ENCODE measurements around the gene KDM2B. TPM values are rescaled to one million over a fixed set of nuclear protein-coding genes. Genes with fewer than 3 reads are reported as not detected.

The KDM2B gene
- total and polyA plus RNA-seq, 2 donors (not counting 1 experiment from before 2014, with no cell fraction given): 108 to 126 TPM

- WGBS (ENCODE audit: insufficient coverage): 100% methylated on average over 3 of the region's 5 CpGs
- Mint-ChIP-seq H3K4me3 (peak overlapping the region; percentile 93), H3K27me3 (no peaks in the 10 kb centered on the region), H3K27ac (no peak overlapping the region), H3K4me1 (peaks cover 30% of the 10 kb centered on the region), H3K9me3 (ENCODE audit: insufficient read depth) (no peaks in the 10 kb centered on the region)
- CTCF ChIA-PET: interaction anchor here (1.3 kb wide), 1 partner anchor 45 kb away, joined by 4 read pairs; no protein-coding TSS in a partner anchor
- DNase-seq (no peak), ATAC-seq (ENCODE audit: low read depth) (no peak)
- H3K27ac ChIP-seq (ENCODE audit: low read length in 2 of 2): no peak overlapping the region
- H3K36me3 ChIP-seq (replicated peaks in 1 of 2; ENCODE audit: control extremely low read depth in 1 of 2, control insufficient read depth in 1 of 2, extremely low read depth in 1 of 2, insufficient read depth in 2 of 2, low read length in 1 of 2): peaks cover 0 to 2% of the 10 kb centered on the region in 2 experiments
- no peak for TF ChIP-seq EZH2 (IDR thresholded peaks at IDR 0.05; ENCODE audit: borderline replicate concordance, insufficient read depth, low read depth, low read length, poor library complexity, severe bottlenecking)
- H3K4me3 ChIP-seq (ENCODE audit: control extremely low read depth in 1 of 5, extremely low read depth in 1 of 5, insufficient read depth in 1 of 5, low read depth in 2 of 5, low read length in 4 of 5): no peak overlapping the region
- H2AFZ ChIP-seq (ENCODE audit: insufficient read depth, low read depth, low read length, poor library complexity, severe bottlenecking): no peak overlapping the region
- intact Hi-C loops (cut with micrococcal nuclease): loop anchor here (5.0 kb wide), 1 partner anchor 1024 kb away; the partner anchor contains the start of gene CLIP1
- peaks cover 24 to 25% of the 10 kb centered on the region in 2 donors for H3K4me1 ChIP-seq (ENCODE audit: control insufficient read depth in 2 of 2, insufficient read depth in 2 of 2, low read length in 2 of 2)
- POLR2A ChIA-PET: interaction anchor here (0.7 kb wide), 1 partner anchor 529 kb away, joined by 3 read pairs; no protein-coding TSS in a partner anchor
- H4K20me1 ChIP-seq (ENCODE audit: control insufficient read depth, insufficient read depth, low read length, poor library complexity, severe bottlenecking): no peaks in the 10 kb centered on the region
- peaks cover 42% of the 10 kb centered on the region for H3K79me2 ChIP-seq (ENCODE audit: control insufficient read depth, insufficient read depth, low read length)
- no peaks in the 10 kb centered on the region for H3K27me3 ChIP-seq (replicated peaks in 1 of 4; ENCODE audit: control extremely low read depth in 1 of 4, control insufficient read depth in 3 of 4, insufficient read depth in 4 of 4, low read length in 3 of 4)
- H3K9me3 ChIP-seq (ENCODE audit: control extremely low read depth in 1 of 3, control insufficient read depth in 2 of 3, insufficient read depth in 1 of 3, low read length in 2 of 3): no peaks in the 10 kb centered on the region
- no peak overlapping the region for H3K4me2 ChIP-seq (replicated peaks; ENCODE audit: low read depth, low read length, poor library complexity, severe bottlenecking)
- H3K9ac ChIP-seq (ENCODE audit: low read length): no peak overlapping the region
These were observed 182.5 kb downstream of the KDM2B start for GRCh38 chr12:121398355-121398754.

- H3K9ac ChIP-seq (ENCODE audit: low read length): no peak overlapping the region
- Mint-ChIP-seq H3K27ac (no peak overlapping the region), H3K27me3 (no peaks in the 10 kb centered on the region), H3K4me3 (no peak overlapping the region), H3K4me1 (peaks cover 25% of the 10 kb centered on the region), H3K9me3 (ENCODE audit: insufficient read depth) (no peaks in the 10 kb centered on the region)
- no peak for ATAC-seq (ENCODE audit: low read depth)
- no peak overlapping the region for H3K4me3 ChIP-seq (ENCODE audit: control extremely low read depth in 1 of 5, extremely low read depth in 1 of 5, insufficient read depth in 1 of 5, low read depth in 2 of 5, low read length in 4 of 5)
- no peaks in the 10 kb centered on the region for H3K9me3 ChIP-seq (ENCODE audit: control extremely low read depth in 1 of 3, control insufficient read depth in 2 of 3, insufficient read depth in 1 of 3, low read length in 2 of 3)
- CTCF ChIA-PET: no interaction called here
- H3K36me3 ChIP-seq (replicated peaks in 1 of 2; ENCODE audit: control extremely low read depth in 1 of 2, control insufficient read depth in 1 of 2, extremely low read depth in 1 of 2, insufficient read depth in 2 of 2, low read length in 1 of 2): no peaks in the 10 kb centered on the region
- peaks cover 36% of the 10 kb centered on the region for H3K79me2 ChIP-seq (ENCODE audit: control insufficient read depth, insufficient read depth, low read length)
- DNase-seq: no peak
- 100% methylated on average over 2 of the region's 14 CpGs for WGBS (ENCODE audit: insufficient coverage)
- TF ChIP-seq EZH2 (IDR thresholded peaks at IDR 0.05; ENCODE audit: borderline replicate concordance, insufficient read depth, low read depth, low read length, poor library complexity, severe bottlenecking) (no peak), CTCF (IDR thresholded peaks at IDR 0.05) (no peak)
- H3K27ac ChIP-seq (ENCODE audit: low read length in 2 of 2): no peak overlapping the region
- no peaks in the 10 kb centered on the region for H4K20me1 ChIP-seq (ENCODE audit: control insufficient read depth, insufficient read depth, low read length, poor library complexity, severe bottlenecking)
- peaks cover 24% of the 10 kb centered on the region in 2 donors for H3K4me1 ChIP-seq (ENCODE audit: control insufficient read depth in 2 of 2, insufficient read depth in 2 of 2, low read length in 2 of 2)
- POLR2A ChIA-PET: interaction anchor here (0.7 kb wide), 2 partner anchors 92 to 528 kb away, joined by 3 read pairs; no protein-coding TSS in a partner anchor
- no peak overlapping the region for H2AFZ ChIP-seq (ENCODE audit: insufficient read depth, low read depth, low read length, poor library complexity, severe bottlenecking)
- no peaks in the 10 kb centered on the region for H3K27me3 ChIP-seq (replicated peaks in 1 of 4; ENCODE audit: control extremely low read depth in 1 of 4, control insufficient read depth in 3 of 4, insufficient read depth in 4 of 4, low read length in 3 of 4)
- intact Hi-C loops (cut with micrococcal nuclease): loop anchor here (5.0 kb wide), 1 partner anchor 1025 kb away; the partner anchor contains the start of gene CLIP1
- H3K4me2 ChIP-seq (replicated peaks; ENCODE audit: low read depth, low read length, poor library complexity, severe bottlenecking): no peak overlapping the region
These were observed 183.3 kb downstream of the KDM2B start for GRCh38 chr12:121397521-121397920.
